Measurements from ENCODE around the gene BTD. TPM values are rescaled to one million over a fixed set of nuclear protein-coding genes. Genes with fewer than 3 reads are reported as not detected.

The BTD gene
- total and polyA plus RNA-seq, 2 experiments from 2014 or later: 17.8 to 20.0 TPM

DNA sequence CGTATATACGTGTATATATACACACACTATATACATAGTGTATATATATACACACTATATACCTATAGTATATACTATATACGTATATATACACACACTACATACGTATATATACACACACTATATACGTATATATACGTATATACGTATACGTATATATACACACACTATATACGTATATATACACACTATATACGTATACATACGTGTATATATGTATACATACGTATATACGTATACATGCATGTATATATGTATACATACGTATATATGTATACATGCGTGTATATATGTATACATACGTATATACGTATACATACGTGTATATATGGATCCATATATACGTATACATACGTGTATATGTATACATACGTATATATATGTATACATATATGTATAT, 9.6 kb upstream of the BTD start:
- ATAC-seq (no peak), DNase-seq (ENCODE audit: low spot score) (no peak)
- H3K4me1 Mint-ChIP-seq: no peaks in the 10 kb centered on the region
- no peak overlapping the region for H3K27ac Mint-ChIP-seq
- Histone ChIP-seq H2AFZ (no peak overlapping the region), H3K27me3 (ENCODE audit: insufficient read depth) (no peaks in the 10 kb centered on the region), H3K4me1 (ENCODE audit: insufficient read depth) (no peaks in the 10 kb centered on the region), H3K79me2 (replicated peaks; ENCODE audit: insufficient read depth) (no peaks in the 10 kb centered on the region), H3K36me3 (ENCODE audit: insufficient read depth) (peaks cover 33% of the 10 kb centered on the region), H3K4me3 (no peak overlapping the region), H4K20me1 (replicated peaks; ENCODE audit: insufficient read depth) (no peaks in the 10 kb centered on the region), H3K4me2 (no peak overlapping the region), H3F3A (replicated peaks; ENCODE audit: low read depth) (peaks cover 13% of the 10 kb centered on the region), H3K9me2 (ENCODE audit: insufficient read depth) (no peaks in the 10 kb centered on the region), H3K27ac (ENCODE audit: low read depth) (no peak overlapping the region)
- peaks cover 43% of the 10 kb centered on the region; the same call in 2 of the 3 replicates for H3K36me3 Mint-ChIP-seq (ENCODE audit: low read depth)
- TF ChIP-seq, protein P1, sequence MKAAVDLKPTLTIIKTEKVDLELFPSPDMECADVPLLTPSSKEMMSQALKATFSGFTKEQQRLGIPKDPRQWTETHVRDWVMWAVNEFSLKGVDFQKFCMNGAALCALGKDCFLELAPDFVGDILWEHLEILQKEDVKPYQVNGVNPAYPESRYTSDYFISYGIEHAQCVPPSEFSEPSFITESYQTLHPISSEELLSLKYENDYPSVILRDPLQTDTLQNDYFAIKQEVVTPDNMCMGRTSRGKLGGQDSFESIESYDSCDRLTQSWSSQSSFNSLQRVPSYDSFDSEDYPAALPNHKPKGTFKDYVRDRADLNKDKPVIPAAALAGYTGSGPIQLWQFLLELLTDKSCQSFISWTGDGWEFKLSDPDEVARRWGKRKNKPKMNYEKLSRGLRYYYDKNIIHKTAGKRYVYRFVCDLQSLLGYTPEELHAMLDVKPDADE (IDR thresholded peaks at IDR 0.05): no peak
- TF ChIP-seq EZH2phosphoT487 (IDR thresholded peaks at IDR 0.05; ENCODE audit: unreplicated experiment) (no peak), JUNB (IDR thresholded peaks at IDR 0.05; ENCODE audit: unreplicated experiment) (no peak), EZH2 (IDR thresholded peaks at IDR 0.05; ENCODE audit: low read depth, unreplicated experiment) (no peak), STAT1 (IDR thresholded peaks at IDR 0.05; ENCODE audit: unreplicated experiment) (no peak), CREB1 (CRISPR knock-in tag; IDR thresholded peaks at IDR 0.05; ENCODE audit: low read depth) (no peak), POLR2AphosphoS5 (IDR thresholded peaks at IDR 0.05; ENCODE audit: low read depth) (no peak), ZNF114 (CRISPR knock-in tag; IDR thresholded peaks at IDR 0.05) (no peak), NANOG (IDR thresholded peaks at IDR 0.05; ENCODE audit: borderline replicate concordance) (no peak), ZNF331 (CRISPR knock-in tag; IDR thresholded peaks at IDR 0.05; ENCODE audit: low read depth) (no peak)
- TF ChIP-seq, protein P2, sequence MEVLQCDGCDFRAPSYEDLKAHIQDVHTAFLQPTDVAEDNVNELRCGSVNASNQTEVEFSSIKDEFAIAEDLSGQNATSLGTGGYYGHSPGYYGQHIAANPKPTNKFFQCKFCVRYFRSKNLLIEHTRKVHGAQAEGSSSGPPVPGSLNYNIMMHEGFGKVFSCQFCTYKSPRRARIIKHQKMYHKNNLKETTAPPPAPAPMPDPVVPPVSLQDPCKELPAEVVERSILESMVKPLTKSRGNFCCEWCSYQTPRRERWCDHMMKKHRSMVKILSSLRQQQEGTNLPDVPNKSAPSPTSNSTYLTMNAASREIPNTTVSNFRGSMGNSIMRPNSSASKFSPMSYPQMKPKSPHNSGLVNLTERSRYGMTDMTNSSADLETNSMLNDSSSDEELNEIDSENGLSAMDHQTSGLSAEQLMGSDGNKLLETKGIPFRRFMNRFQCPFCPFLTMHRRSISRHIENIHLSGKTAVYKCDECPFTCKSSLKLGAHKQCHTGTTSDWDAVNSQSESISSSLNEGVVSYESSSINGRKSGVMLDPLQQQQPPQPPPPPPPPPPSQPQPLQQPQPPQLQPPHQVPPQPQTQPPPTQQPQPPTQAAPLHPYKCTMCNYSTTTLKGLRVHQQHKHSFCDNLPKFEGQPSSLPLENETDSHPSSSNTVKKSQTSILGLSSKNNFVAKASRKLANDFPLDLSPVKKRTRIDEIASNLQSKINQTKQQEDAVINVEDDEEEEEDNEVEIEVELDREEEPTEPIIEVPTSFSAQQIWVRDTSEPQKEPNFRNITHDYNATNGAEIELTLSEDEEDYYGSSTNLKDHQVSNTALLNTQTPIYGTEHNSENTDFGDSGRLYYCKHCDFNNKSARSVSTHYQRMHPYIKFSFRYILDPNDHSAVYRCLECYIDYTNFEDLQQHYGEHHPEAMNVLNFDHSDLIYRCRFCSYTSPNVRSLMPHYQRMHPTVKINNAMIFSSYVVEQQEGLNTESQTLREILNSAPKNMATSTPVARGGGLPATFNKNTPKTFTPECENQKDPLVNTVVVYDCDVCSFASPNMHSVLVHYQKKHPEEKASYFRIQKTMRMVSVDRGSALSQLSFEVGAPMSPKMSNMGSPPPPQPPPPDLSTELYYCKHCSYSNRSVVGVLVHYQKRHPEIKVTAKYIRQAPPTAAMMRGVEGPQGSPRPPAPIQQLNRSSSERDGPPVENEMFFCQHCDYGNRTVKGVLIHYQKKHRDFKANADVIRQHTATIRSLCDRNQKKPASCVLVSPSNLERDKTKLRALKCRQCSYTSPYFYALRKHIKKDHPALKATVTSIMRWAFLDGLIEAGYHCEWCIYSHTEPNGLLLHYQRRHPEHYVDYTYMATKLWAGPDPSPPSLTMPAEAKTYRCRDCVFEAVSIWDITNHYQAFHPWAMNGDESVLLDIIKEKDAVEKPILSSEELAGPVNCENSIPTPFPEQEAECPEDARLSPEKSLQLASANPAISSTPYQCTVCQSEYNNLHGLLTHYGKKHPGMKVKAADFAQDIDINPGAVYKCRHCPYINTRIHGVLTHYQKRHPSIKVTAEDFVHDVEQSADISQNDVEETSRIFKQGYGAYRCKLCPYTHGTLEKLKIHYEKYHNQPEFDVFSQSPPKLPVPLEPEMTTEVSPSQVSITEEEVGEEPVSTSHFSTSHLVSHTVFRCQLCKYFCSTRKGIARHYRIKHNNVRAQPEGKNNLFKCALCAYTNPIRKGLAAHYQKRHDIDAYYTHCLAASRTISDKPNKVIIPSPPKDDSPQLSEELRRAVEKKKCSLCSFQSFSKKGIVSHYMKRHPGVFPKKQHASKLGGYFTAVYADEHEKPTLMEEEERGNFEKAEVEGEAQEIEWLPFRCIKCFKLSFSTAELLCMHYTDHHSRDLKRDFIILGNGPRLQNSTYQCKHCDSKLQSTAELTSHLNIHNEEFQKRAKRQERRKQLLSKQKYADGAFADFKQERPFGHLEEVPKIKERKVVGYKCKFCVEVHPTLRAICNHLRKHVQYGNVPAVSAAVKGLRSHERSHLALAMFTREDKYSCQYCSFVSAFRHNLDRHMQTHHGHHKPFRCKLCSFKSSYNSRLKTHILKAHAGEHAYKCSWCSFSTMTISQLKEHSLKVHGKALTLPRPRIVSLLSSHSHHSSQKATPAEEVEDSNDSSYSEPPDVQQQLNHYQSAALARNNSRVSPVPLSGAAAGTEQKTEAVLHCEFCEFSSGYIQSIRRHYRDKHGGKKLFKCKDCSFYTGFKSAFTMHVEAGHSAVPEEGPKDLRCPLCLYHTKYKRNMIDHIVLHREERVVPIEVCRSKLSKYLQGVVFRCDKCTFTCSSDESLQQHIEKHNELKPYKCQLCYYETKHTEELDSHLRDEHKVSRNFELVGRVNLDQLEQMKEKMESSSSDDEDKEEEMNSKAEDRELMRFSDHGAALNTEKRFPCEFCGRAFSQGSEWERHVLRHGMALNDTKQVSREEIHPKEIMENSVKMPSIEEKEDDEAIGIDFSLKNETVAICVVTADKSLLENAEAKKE (CRISPR knock-in tag; IDR thresholded peaks at IDR 0.05): no peak
- TF ChIP-seq, protein P3, sequence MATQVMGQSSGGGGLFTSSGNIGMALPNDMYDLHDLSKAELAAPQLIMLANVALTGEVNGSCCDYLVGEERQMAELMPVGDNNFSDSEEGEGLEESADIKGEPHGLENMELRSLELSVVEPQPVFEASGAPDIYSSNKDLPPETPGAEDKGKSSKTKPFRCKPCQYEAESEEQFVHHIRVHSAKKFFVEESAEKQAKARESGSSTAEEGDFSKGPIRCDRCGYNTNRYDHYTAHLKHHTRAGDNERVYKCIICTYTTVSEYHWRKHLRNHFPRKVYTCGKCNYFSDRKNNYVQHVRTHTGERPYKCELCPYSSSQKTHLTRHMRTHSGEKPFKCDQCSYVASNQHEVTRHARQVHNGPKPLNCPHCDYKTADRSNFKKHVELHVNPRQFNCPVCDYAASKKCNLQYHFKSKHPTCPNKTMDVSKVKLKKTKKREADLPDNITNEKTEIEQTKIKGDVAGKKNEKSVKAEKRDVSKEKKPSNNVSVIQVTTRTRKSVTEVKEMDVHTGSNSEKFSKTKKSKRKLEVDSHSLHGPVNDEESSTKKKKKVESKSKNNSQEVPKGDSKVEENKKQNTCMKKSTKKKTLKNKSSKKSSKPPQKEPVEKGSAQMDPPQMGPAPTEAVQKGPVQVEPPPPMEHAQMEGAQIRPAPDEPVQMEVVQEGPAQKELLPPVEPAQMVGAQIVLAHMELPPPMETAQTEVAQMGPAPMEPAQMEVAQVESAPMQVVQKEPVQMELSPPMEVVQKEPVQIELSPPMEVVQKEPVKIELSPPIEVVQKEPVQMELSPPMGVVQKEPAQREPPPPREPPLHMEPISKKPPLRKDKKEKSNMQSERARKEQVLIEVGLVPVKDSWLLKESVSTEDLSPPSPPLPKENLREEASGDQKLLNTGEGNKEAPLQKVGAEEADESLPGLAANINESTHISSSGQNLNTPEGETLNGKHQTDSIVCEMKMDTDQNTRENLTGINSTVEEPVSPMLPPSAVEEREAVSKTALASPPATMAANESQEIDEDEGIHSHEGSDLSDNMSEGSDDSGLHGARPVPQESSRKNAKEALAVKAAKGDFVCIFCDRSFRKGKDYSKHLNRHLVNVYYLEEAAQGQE (IDR thresholded peaks at IDR 0.05; ENCODE audit: unreplicated experiment): no peak
- TF ChIP-seq, protein P4, sequence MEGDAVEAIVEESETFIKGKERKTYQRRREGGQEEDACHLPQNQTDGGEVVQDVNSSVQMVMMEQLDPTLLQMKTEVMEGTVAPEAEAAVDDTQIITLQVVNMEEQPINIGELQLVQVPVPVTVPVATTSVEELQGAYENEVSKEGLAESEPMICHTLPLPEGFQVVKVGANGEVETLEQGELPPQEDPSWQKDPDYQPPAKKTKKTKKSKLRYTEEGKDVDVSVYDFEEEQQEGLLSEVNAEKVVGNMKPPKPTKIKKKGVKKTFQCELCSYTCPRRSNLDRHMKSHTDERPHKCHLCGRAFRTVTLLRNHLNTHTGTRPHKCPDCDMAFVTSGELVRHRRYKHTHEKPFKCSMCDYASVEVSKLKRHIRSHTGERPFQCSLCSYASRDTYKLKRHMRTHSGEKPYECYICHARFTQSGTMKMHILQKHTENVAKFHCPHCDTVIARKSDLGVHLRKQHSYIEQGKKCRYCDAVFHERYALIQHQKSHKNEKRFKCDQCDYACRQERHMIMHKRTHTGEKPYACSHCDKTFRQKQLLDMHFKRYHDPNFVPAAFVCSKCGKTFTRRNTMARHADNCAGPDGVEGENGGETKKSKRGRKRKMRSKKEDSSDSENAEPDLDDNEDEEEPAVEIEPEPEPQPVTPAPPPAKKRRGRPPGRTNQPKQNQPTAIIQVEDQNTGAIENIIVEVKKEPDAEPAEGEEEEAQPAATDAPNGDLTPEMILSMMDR (conservative IDR thresholded peaks at IDR 0.05; ENCODE audit: low read depth in 2 of 2): no peak
- peaks cover 4% of the 10 kb centered on the region for H3K27me3 Mint-ChIP-seq (ENCODE audit: insufficient read depth, low read depth, poor library complexity)
- H3K9me3 Mint-ChIP-seq: peaks cover 6% of the 10 kb centered on the region; the same call in 1 of the 3 replicates
- H3K4me3 Mint-ChIP-seq: no peak overlapping the region
